ENCODE results near the gene ZSCAN22.

GRCh38 chr19:58388175-58388526 is 61.4 kb downstream of the ZSCAN22 start:
- TF ChIP-seq KAT7 (CRISPR knock-in tag; IDR thresholded peaks at IDR 0.05; ENCODE audit: borderline replicate concordance) = no peak
- no peak for TF ChIP-seq CTCF (IDR thresholded peaks at IDR 0.05)
- no peak for TF ChIP-seq CREB1 (CRISPR knock-in tag; IDR thresholded peaks at IDR 0.05)
- TF ChIP-seq NR2C2 (CRISPR knock-in tag; IDR thresholded peaks at IDR 0.05) = no peak
- TF ChIP-seq ATF2 (CRISPR knock-in tag; IDR thresholded peaks at IDR 0.05; ENCODE audit: borderline replicate concordance, low read depth) = no peak
- no peak for TF ChIP-seq HMGXB4 (CRISPR knock-in tag; IDR thresholded peaks at IDR 0.05)
- TF ChIP-seq SMAD4 (CRISPR knock-in tag; IDR thresholded peaks at IDR 0.05) = no peak
- TF ChIP-seq E2F1 (CRISPR knock-in tag; IDR thresholded peaks at IDR 0.05) = no peak
- no peak for TF ChIP-seq MAX (CRISPR knock-in tag; IDR thresholded peaks at IDR 0.05)
- no peak for TF ChIP-seq USF1 (CRISPR knock-in tag; IDR thresholded peaks at IDR 0.05)
- TF ChIP-seq NFYB (CRISPR knock-in tag; conservative IDR thresholded peaks at IDR 0.05; ENCODE audit: low read depth) = no peak
- no peak for TF ChIP-seq GTF2I (CRISPR knock-in tag; conservative IDR thresholded peaks at IDR 0.05)
